GM21737 (cell line): ENCODE results near the gene EGLN2.
"Not testable (repeated sequence)": the region's sequence is repeated elsewhere in the genome, so short reads cannot be mapped to it uniquely, and the experiment has no call there.

Source experiments
- ATAC-seq: cut with Tn5 transposase; IDR thresholded peaks from one replicate; pipeline ENCODE4 v1.9.1; 2021; ENCODE audit warnings: mild to moderate bottlenecking, moderate library complexity; ENCODE audit not compliant: unreplicated experiment

EGLN2 gene

GRCh38 chr19:40776364-40776763 is 22.6 kb upstream of the EGLN2 start:
- no peak for ATAC-seq

- ATAC-seq: peak; percentile 53
Observed at GRCh38 chr19:40776932-40777644, 21.9 kb upstream of the EGLN2 start.

- no peak for ATAC-seq
Observed at GRCh38 chr19:40777645-40777936, 21.4 kb upstream of the EGLN2 start.

GRCh38 chr19:40777937-40778705 is 20.9 kb upstream of the EGLN2 start, which contains the start of gene RAB4B:
Gene RAB4B, plus strand, starts transcription at chr19:40778247. Its CDS starts 129 bp downstream, at chr19:40778376.
- ATAC-seq: peak; percentile 65

- no peak for ATAC-seq
Observed at GRCh38 chr19:40778706-40779284, 20.2 kb upstream of the EGLN2 start.

- no peak for ATAC-seq
Observed at GRCh38 chr19:40780582-40780981, 18.4 kb upstream of the EGLN2 start.

- ATAC-seq: no peak
Observed at GRCh38 chr19:40781140-40781539, 17.9 kb upstream of the EGLN2 start.

- no peak for ATAC-seq
Observed at GRCh38 chr19:40783711-40784110, 15.3 kb upstream of the EGLN2 start.

- not testable (repeated sequence) for ATAC-seq
Observed at GRCh38 chr19:40784146-40784545, 14.8 kb upstream of the EGLN2 start.

- ATAC-seq: no peak
Observed at GRCh38 chr19:40785526-40785925, 13.5 kb upstream of the EGLN2 start.

GRCh38 chr19:40786060-40787037 is 12.6 kb upstream of the EGLN2 start:
- ATAC-seq: no peak

- no peak for ATAC-seq
Observed at GRCh38 chr19:40791349-40791748, 7.6 kb upstream of the EGLN2 start.

- no peak for ATAC-seq
Observed at GRCh38 chr19:40791996-40792395, 7.0 kb upstream of the EGLN2 start.

- no peak for ATAC-seq
Observed at GRCh38 chr19:40797166-40797962, 1.6 kb upstream of the EGLN2 start.

- peak; percentile 25 for ATAC-seq
Observed at GRCh38 chr19:40797963-40798682, 868 bp upstream of the EGLN2 start.

- no peak for ATAC-seq
Observed at GRCh38 chr19:40799558-40800338, 757 bp downstream of the EGLN2 start.

GRCh38 chr19:40800339-40800996 is 1.5 kb downstream of the EGLN2 start:
- ATAC-seq: no peak

- ATAC-seq: no peak
Observed at GRCh38 chr19:40800997-40801377, 2.0 kb downstream of the EGLN2 start.
